Measurements from ENCODE around the gene IQCF6. TPM values are rescaled to one million over a fixed set of nuclear protein-coding genes. Genes with fewer than 3 reads are reported as not detected.

IQCF6 gene
- not detected in 2 replicates for polyA plus RNA-seq
- not detected in 2 replicates for polyA minus RNA-seq

GRCh38 chr3:51779137-51779536 lies at the start of gene IQCF6:
IQCF6 (minus strand) TSS chr3:51779237; CDS start chr3:51779224, 13 bp downstream.
- H3K9ac ChIP-seq (ENCODE audit: low read length) = no peak within 1 kb of the TSS
- no peak within 1 kb of the TSS for H3K4me2 ChIP-seq (ENCODE audit: low read length)
- H3K36me3 ChIP-seq (ENCODE audit: insufficient read depth, low read length) = no peaks in the 10 kb centered on the region
- no peak within 1 kb of the TSS for H3K4me3 ChIP-seq (ENCODE audit: low read length)
- no peaks in the 10 kb centered on the region for H3K9me2 ChIP-seq (ENCODE audit: insufficient read depth, low read length)
- H4K20me1 ChIP-seq (ENCODE audit: insufficient read depth) = no peaks in the 10 kb centered on the region
- no peak within 1 kb of the TSS for H2AFZ ChIP-seq (ENCODE audit: low read depth, low read length)
- H3K79me2 ChIP-seq (replicated peaks; ENCODE audit: insufficient read depth, low read length) = no peaks in the 10 kb centered on the region
- TF ChIP-seq SMC3 (conservative IDR thresholded peaks at IDR 0.05; ENCODE audit: poor library complexity) = no peak
- TF ChIP-seq EP300 (conservative IDR thresholded peaks at IDR 0.05; ENCODE audit: poor library complexity, severe bottlenecking) = no peak
- TF ChIP-seq EZH2 (IDR thresholded peaks at IDR 0.05; ENCODE audit: borderline replicate concordance, insufficient read depth, low read length, poor library complexity, severe bottlenecking) = no peak
- TF ChIP-seq POLR2AphosphoS5 (IDR thresholded peaks at IDR 0.05) = no peak
- no peak for TF ChIP-seq RAD21 (conservative IDR thresholded peaks at IDR 0.05)
- no peak for TF ChIP-seq CTCF (IDR thresholded peaks at IDR 0.05; ENCODE audit: poor library complexity, severe bottlenecking)
- no peak for TF ChIP-seq REST (IDR thresholded peaks at IDR 0.05; ENCODE audit: borderline replicate concordance)
- TF ChIP-seq MXI1 (conservative IDR thresholded peaks at IDR 0.05; ENCODE audit: poor library complexity, severe bottlenecking) = no peak
- no peak for TF ChIP-seq TAF1 (IDR thresholded peaks at IDR 0.05; ENCODE audit: low read depth)
- H3K27me3 ChIP-seq (ENCODE audit: insufficient read depth, low read depth, low read length) = no peaks in the 10 kb centered on the region
- no peaks in the 10 kb centered on the region for H3F3A ChIP-seq (ENCODE audit: insufficient read depth, low read length, poor library complexity, severe bottlenecking)
- H3K27ac ChIP-seq (ENCODE audit: low read length) = no peak within 1 kb of the TSS
- no peaks in the 10 kb centered on the region for H3K9me3 ChIP-seq (ENCODE audit: low read length)

- Histone ChIP-seq H3K9me3 (ENCODE audit: low read length) (no peaks in the 10 kb centered on the region), H3K79me2 (replicated peaks; ENCODE audit: insufficient read depth, low read length) (no peaks in the 10 kb centered on the region), H3K9me2 (ENCODE audit: insufficient read depth, low read length) (no peaks in the 10 kb centered on the region), H3K36me3 (ENCODE audit: insufficient read depth, low read length) (no peaks in the 10 kb centered on the region), H4K20me1 (ENCODE audit: insufficient read depth) (no peaks in the 10 kb centered on the region), H3K4me3 (ENCODE audit: low read length) (no peak overlapping the region), H3K27me3 (ENCODE audit: insufficient read depth, low read depth, low read length) (no peaks in the 10 kb centered on the region), H3F3A (ENCODE audit: insufficient read depth, low read length, poor library complexity, severe bottlenecking) (no peaks in the 10 kb centered on the region), H3K9ac (ENCODE audit: low read length) (no peak overlapping the region), H3K27ac (ENCODE audit: low read length) (no peak overlapping the region), H3K4me2 (ENCODE audit: low read length) (no peak overlapping the region), H2AFZ (ENCODE audit: low read depth, low read length) (no peak overlapping the region)
- no peak for TF ChIP-seq TAF1 (IDR thresholded peaks at IDR 0.05; ENCODE audit: low read depth)
- no peak for TF ChIP-seq EP300 (conservative IDR thresholded peaks at IDR 0.05; ENCODE audit: poor library complexity, severe bottlenecking)
These were observed 49.3 kb upstream of the IQCF6 start for GRCh38 chr3:51828297-51828696.
